ENCODE data around the gene TTR. TPM values are rescaled to one million over a fixed set of nuclear protein-coding genes. Genes with fewer than 3 reads are reported as not detected.

TTR gene
- total RNA-seq, 1 donor from 2014 or later: not detected

Other genes with a start within 250 kb of the TTR start
- gene DSG4, start 215.1 kb upstream of the TTR start, total RNA-seq (ENCODE audit: unreplicated experiment): not detected
- not detected for gene DSG3, start 144.1 kb upstream of the TTR start, total RNA-seq (ENCODE audit: unreplicated experiment)
- 60.5 TPM for gene DSG2, start 93.7 kb upstream of the TTR start, total RNA-seq (ENCODE audit: unreplicated experiment)
- gene B4GALT6, start 92.7 kb downstream of the TTR start, total RNA-seq (ENCODE audit: unreplicated experiment): 31.6 TPM
- 0.23 TPM for gene SLC25A52, start 169.0 kb downstream of the TTR start, total RNA-seq (ENCODE audit: unreplicated experiment)